Stimulated activated naive CD8-positive, alpha-beta T cell treated with anti-CD3 and anti-CD28 coated beads, Interleukin-15, Interleukin-2, amounts not matched to agents 100 ng/mL and 50 ng/mL, for 24 hours (primary cell): ENCODE data around the gene CORIN.
"Not testable (repeated sequence)": the region's sequence is repeated elsewhere in the genome, so short reads cannot be mapped to it uniquely, and the experiment has no call there.

Experiments
- H3K27ac Mint-ChIP-seq: one replicate; pipeline ENCODE4 v1.8.0; 2021; ENCODE audit warnings: mild to moderate bottlenecking, mixed read lengths
- H3K27me3 Mint-ChIP-seq: one replicate; pipeline ENCODE4 v1.8.0; 2021; ENCODE audit warnings: mixed read lengths
- H3K36me3 Mint-ChIP-seq: one replicate; pipeline ENCODE4 v1.8.0; 2021; ENCODE audit warnings: low read depth, mixed read lengths
- H3K4me1 Mint-ChIP-seq: one replicate; pipeline ENCODE4 v1.8.0; 2021; ENCODE audit warnings: low read depth, mixed read lengths
- H3K4me3 Mint-ChIP-seq: one replicate; pipeline ENCODE4 v1.8.0; 2021; ENCODE audit warnings: mild to moderate bottlenecking, mixed read lengths
- H3K9me3 Mint-ChIP-seq: one replicate; pipeline ENCODE4 v1.8.0; 2021; ENCODE audit warnings: mixed read lengths

The CORIN gene

GRCh38 chr4:47814618-47815295 lies 23.1 kb downstream of the CORIN start:
- Mint-ChIP-seq H3K4me3 (no peak overlapping the region), H3K36me3 (no peaks in the 10 kb centered on the region), H3K27ac (no peak overlapping the region), H3K9me3 (no peaks in the 10 kb centered on the region), H3K27me3 (peaks cover 32% of the 10 kb centered on the region), H3K4me1 (no peaks in the 10 kb centered on the region)

DNA sequence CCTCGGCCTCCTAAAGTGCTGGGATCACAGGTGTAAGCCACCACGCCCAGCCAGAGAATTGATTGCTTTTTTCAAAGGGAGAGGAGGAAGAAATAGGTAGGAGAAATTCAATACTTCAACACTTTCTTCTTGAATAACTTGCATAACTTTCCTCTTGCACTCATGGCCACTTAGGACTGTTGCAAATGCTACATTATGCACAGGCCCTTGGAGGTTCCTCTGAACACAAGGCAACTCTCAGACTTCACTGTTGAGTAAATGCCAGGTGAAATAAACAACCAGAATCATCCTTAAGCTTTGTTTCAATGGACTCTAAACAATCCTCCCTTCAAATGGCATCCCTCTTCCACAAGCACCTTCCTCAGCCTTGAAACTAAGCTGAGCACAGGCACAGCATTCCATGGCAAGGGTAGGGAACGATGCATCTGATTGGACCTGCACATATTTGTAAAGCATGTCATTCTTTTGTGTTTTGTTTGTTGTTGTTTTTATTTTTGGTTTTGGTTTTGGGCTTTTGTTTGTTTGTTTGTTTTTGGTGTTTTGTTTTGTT lies 28.1 kb downstream of the CORIN start:
- Mint-ChIP-seq H3K27me3 (peaks cover 23% of the 10 kb centered on the region), H3K4me1 (no peaks in the 10 kb centered on the region), H3K9me3 (no peaks in the 10 kb centered on the region), H3K27ac (no peak overlapping the region), H3K36me3 (no peaks in the 10 kb centered on the region), H3K4me3 (no peak overlapping the region)

DNA sequence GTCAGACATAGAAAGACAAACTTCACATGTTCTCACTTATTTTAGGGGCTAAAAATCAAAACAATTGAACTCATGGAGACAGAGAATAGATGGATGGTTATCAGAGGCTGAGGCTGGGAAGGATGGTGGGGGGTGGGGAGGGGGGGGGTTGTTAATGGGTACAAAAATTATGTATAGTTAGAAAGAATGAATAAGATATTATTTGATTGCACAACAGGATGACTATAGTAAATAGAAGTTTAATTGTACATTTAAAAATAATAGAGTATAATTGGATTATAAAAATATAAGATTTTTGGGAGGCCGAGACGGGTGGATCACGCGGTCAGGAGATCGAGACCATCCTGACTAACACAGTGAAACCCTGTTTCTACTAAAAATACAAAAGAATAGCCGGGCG lies 33.3 kb downstream of the CORIN start:
- no peaks in the 10 kb centered on the region for H3K36me3 Mint-ChIP-seq
- H3K27me3 Mint-ChIP-seq, result no peaks in the 10 kb centered on the region
- no peaks in the 10 kb centered on the region for H3K9me3 Mint-ChIP-seq
- H3K4me1 Mint-ChIP-seq, result no peaks in the 10 kb centered on the region
- H3K4me3 Mint-ChIP-seq, result no peak overlapping the region
- H3K27ac Mint-ChIP-seq, result no peak overlapping the region

- Mint-ChIP-seq H3K27ac (no peak overlapping the region), H3K4me1 (no peaks in the 10 kb centered on the region), H3K27me3 (no peaks in the 10 kb centered on the region), H3K36me3 (no peaks in the 10 kb centered on the region), H3K4me3 (no peak overlapping the region), H3K9me3 (no peaks in the 10 kb centered on the region)
Measured at GRCh38 chr4:47801481-47802002, 36.3 kb downstream of the CORIN start.

DNA sequence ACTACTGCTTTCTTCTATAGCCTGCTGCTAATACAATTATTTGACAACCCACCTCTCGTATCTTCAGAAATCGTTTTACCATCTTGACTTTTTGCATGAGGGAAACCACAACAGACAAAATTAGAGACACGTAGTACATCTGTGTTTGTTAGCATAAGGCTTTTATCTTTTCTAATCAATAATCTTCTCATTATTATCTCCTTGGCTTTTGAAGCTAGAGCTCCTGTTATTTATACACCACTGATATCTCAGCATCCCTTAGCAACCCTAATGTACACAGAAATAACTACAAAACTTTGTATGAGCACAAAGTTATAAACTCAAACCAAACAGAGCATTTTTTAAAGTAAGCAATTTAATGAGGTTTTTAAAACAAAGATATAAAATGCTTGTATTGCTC lies 39.7 kb downstream of the CORIN start:
- no peaks in the 10 kb centered on the region for H3K9me3 Mint-ChIP-seq
- H3K36me3 Mint-ChIP-seq, result no peaks in the 10 kb centered on the region
- H3K4me3 Mint-ChIP-seq, result no peak overlapping the region
- no peak overlapping the region for H3K27ac Mint-ChIP-seq
- H3K4me1 Mint-ChIP-seq, result no peaks in the 10 kb centered on the region
- H3K27me3 Mint-ChIP-seq, result no peaks in the 10 kb centered on the region

DNA sequence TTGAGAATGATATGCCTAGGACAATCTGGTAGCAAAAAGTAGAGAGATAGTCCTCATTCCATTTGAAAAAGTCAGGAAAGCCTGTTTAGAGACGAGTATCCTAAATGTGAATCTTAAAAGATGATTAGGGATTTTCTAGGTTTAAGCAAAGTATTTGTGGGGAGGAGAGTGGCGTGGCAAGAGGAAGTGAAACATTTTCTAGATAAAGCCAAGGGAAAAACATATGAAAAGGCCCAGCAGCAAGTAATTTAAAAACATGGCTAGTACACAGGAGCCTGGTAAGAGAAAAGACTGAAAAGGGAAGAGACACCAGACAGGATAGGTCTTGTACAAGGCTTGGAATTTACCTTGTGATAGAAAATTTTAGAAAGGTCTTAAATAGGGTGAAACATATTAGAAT lies 45.9 kb downstream of the CORIN start:
- H3K27ac Mint-ChIP-seq, result no peak overlapping the region

GRCh38 chr4:47790105-47790504 lies 47.8 kb downstream of the CORIN start:
- Mint-ChIP-seq H3K9me3 (no peaks in the 10 kb centered on the region), H3K27ac (no peak overlapping the region), H3K27me3 (peaks cover under 1% of the 10 kb centered on the region), H3K36me3 (no peaks in the 10 kb centered on the region), H3K4me1 (no peaks in the 10 kb centered on the region), H3K4me3 (no peak overlapping the region)

More for the DNA sequence above, 45.9 kb downstream of the CORIN start:
- Mint-ChIP-seq H3K9me3 (no peaks in the 10 kb centered on the region), H3K27me3 (no peaks in the 10 kb centered on the region), H3K4me1 (no peaks in the 10 kb centered on the region), H3K4me3 (no peak overlapping the region), H3K36me3 (no peaks in the 10 kb centered on the region)

- no peak overlapping the region for H3K27ac Mint-ChIP-seq
- H3K4me1 Mint-ChIP-seq, result no peaks in the 10 kb centered on the region
- no peak overlapping the region for H3K4me3 Mint-ChIP-seq
- H3K9me3 Mint-ChIP-seq, result no peaks in the 10 kb centered on the region
- no peaks in the 10 kb centered on the region for H3K36me3 Mint-ChIP-seq
- H3K27me3 Mint-ChIP-seq, result peaks cover 7% of the 10 kb centered on the region
Measured at GRCh38 chr4:47788126-47788525, 49.7 kb downstream of the CORIN start.

- Mint-ChIP-seq H3K27ac (no peak overlapping the region), H3K9me3 (no peaks in the 10 kb centered on the region), H3K27me3 (peaks cover 7% of the 10 kb centered on the region), H3K36me3 (no peaks in the 10 kb centered on the region), H3K4me3 (no peak overlapping the region), H3K4me1 (no peaks in the 10 kb centered on the region)
Measured at GRCh38 chr4:47786958-47787370, 50.9 kb downstream of the CORIN start.

DNA sequence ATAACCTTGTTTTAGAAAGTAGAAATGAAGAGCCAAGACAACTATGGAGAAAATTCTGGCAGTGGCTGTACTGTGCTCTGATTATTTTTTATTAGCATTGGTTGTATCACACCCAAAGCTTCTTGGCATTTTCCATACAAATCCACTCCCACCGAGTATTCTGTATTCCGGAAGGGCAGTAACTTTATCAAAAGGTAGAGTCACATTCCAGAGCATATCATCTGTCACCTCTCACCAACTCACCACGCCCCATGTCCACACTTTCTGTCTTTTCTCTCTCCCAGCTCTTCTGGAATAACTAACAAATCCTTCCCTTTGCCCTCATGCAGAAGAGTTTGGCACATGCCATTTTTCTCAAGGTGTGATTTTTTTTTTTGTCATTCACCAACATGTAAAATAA lies 52.7 kb downstream of the CORIN start:
- Mint-ChIP-seq H3K9me3 (no peaks in the 10 kb centered on the region), H3K4me3 (no peak overlapping the region), H3K27me3 (peaks cover 12% of the 10 kb centered on the region), H3K4me1 (no peaks in the 10 kb centered on the region), H3K36me3 (no peaks in the 10 kb centered on the region), H3K27ac (no peak overlapping the region)

GRCh38 chr4:47784222-47784621 lies 53.6 kb downstream of the CORIN start:
- no peaks in the 10 kb centered on the region for H3K9me3 Mint-ChIP-seq
- H3K36me3 Mint-ChIP-seq, result no peaks in the 10 kb centered on the region
- no peaks in the 10 kb centered on the region for H3K4me1 Mint-ChIP-seq
- no peak overlapping the region for H3K4me3 Mint-ChIP-seq
- no peak overlapping the region for H3K27ac Mint-ChIP-seq
- peaks cover 16% of the 10 kb centered on the region for H3K27me3 Mint-ChIP-seq

DNA sequence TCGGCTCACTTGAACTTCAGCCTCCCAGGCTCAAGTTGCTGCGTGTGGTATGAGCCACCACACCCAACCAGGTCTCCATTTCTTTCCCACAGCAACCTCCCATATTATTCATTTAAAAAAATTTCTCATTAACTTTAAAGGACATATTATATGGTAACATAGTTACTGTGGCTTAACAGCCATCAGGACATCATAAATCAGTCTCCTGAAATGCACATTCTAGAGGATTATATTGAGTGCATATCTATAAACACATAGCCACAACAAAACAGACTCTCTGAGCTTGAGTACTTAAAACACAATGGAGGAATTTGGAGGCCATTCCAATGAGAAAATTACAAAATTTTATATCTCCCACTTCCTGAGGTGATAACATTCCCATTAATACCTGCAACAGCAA lies 61.5 kb downstream of the CORIN start:
- Mint-ChIP-seq H3K4me1 (no peaks in the 10 kb centered on the region), H3K27me3 (peaks cover 16% of the 10 kb centered on the region), H3K4me3 (no peak overlapping the region), H3K9me3 (no peaks in the 10 kb centered on the region), H3K36me3 (no peaks in the 10 kb centered on the region), H3K27ac (no peak overlapping the region)

GRCh38 chr4:47774079-47774478 lies 63.8 kb downstream of the CORIN start:
- H3K27ac Mint-ChIP-seq, result no peak overlapping the region
- no peak overlapping the region for H3K4me3 Mint-ChIP-seq
- H3K9me3 Mint-ChIP-seq, result no peaks in the 10 kb centered on the region
- no peaks in the 10 kb centered on the region for H3K4me1 Mint-ChIP-seq
- peaks cover 7% of the 10 kb centered on the region for H3K27me3 Mint-ChIP-seq
- H3K36me3 Mint-ChIP-seq, result no peaks in the 10 kb centered on the region

DNA sequence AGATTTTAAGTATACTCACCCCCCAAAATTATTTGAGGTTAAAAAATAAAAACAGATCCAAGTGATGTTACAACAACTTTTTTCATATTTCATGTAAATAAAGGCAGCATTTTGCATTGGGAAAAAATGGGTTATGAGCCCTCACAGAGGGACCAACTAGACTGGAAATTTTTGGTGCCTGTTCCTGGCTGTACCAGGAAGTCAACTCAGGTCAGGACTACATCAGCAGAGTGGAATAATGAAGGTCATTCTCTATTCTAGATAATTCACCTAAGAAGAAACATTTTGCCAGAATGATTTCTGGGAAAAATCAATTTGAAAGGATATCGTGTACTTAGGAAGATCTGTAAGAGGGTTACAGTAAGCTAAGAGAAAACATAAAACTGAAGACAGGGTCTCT lies 66.8 kb downstream of the CORIN start:
- Mint-ChIP-seq H3K27me3 (peaks cover 3% of the 10 kb centered on the region), H3K4me3 (no peak overlapping the region), H3K9me3 (no peaks in the 10 kb centered on the region), H3K4me1 (no peaks in the 10 kb centered on the region), H3K36me3 (no peaks in the 10 kb centered on the region), H3K27ac (no peak overlapping the region)

DNA sequence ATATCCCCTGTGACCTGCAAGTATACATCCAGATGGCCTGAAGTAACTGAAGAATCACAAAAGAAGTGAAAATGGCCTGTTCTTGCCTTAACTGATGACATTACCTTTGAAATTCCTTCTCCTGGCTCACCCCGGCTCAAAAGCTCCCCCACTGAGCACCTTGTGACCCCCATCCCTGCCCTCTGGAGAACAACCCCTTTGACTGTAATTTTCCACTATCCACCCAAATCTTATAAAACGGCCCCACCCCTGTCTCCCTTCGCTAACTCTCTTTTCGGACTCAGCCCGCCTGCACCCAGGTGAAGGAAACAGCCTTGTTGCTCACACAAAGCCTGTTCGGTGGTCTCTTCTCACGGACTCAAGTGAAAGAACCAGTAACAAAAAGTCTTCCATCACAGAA lies 69.9 kb downstream of the CORIN start:
- not testable (repeated sequence) for H3K27me3 Mint-ChIP-seq, H3K9me3 Mint-ChIP-seq, H3K27ac Mint-ChIP-seq, H3K4me3 Mint-ChIP-seq, H3K36me3 Mint-ChIP-seq, H3K4me1 Mint-ChIP-seq

DNA sequence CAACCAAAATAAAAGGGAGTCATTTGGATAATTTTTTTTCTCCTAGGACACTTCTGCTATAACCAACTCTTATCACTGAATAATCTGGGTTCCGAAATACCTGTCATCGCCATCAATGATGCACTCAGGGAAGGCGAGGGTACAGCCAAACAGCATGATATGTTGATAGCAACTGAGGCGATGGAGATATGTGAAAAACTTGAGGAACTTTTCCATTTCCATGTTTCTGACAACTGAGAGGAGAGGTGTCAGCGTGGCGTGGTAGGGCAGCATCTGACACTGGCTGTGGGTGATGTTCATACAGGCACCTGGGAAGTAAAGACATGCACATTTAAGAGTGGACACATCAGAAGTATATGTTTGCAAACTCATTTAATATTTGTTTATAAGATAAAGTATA lies 74.6 kb downstream of the CORIN start:
- Mint-ChIP-seq H3K4me3 (no peak overlapping the region), H3K27ac (no peak overlapping the region), H3K4me1 (no peaks in the 10 kb centered on the region), H3K36me3 (no peaks in the 10 kb centered on the region), H3K9me3 (peaks cover 3% of the 10 kb centered on the region), H3K27me3 (no peaks in the 10 kb centered on the region)
